Lower leg skin (tissue), 4 donors: Measurements from ENCODE around the gene OCIAD1. TPM values are rescaled to one million over a fixed set of nuclear protein-coding genes. Genes with fewer than 3 reads are reported as not detected.

Experiments used
- DNase-seq, 2 donors: peaks; one replicate each; pipeline ENCODE4 v3.0.0-alpha.2; 2019; ENCODE audit warnings: low spot score in 2 of 2
- H3K4me3 ChIP-seq: fragments of 200-600 bp; sonication (generic); 2 replicates; pipeline ENCODE4 v1.5.1; 2017; ENCODE audit warnings: mild to moderate bottlenecking, low read depth; ENCODE audit not compliant: poor library complexity, severe bottlenecking
- CTCF ChIP-seq, 3 donors: fragments of 450-650 bp; IDR thresholded peaks; one replicate each; pipeline ENCODE4 v1.5.1; 2016; ENCODE audit warnings: antibody characterized with exemption in 3 of 3, mild to moderate bottlenecking in 3 of 3, moderate library complexity in 2 of 3
- POLR2A ChIP-seq, 2 donors: fragments of 450-650 bp; IDR thresholded peaks; one replicate each; pipeline ENCODE4 v1.6.1; 2016 to 2017; ENCODE audit warnings: antibody characterized with exemption in 2 of 2, mild to moderate bottlenecking in 1 of 2, moderate library complexity in 1 of 2
- WGBS, 2 donors: methylation state at CpG; one replicate each; pipeline ENCODE4 v1.1.5; 2018; 5-methylcytosine and 5-hydroxymethylcytosine counted together
- intact Hi-C: fragments of 100-400 bp; cut with DNase I; formaldehyde crosslinking; loops from one replicate; pipeline ENCODE4 v1.15.0; 2023; ENCODE audit warnings: low total_unique reads
- total RNA-seq, 4 donors: library from RNA; depleted of rRNA; stranded (reverse); fragments of >200 nt; gene quantifications; one replicate each; pipeline ENCODE4 v1.1.0, GENCODE V29; 2016

OCIAD1 gene
- total RNA-seq, 4 donors from 2014 or later = 65.9 to 103 (median 88.6) TPM

DNA sequence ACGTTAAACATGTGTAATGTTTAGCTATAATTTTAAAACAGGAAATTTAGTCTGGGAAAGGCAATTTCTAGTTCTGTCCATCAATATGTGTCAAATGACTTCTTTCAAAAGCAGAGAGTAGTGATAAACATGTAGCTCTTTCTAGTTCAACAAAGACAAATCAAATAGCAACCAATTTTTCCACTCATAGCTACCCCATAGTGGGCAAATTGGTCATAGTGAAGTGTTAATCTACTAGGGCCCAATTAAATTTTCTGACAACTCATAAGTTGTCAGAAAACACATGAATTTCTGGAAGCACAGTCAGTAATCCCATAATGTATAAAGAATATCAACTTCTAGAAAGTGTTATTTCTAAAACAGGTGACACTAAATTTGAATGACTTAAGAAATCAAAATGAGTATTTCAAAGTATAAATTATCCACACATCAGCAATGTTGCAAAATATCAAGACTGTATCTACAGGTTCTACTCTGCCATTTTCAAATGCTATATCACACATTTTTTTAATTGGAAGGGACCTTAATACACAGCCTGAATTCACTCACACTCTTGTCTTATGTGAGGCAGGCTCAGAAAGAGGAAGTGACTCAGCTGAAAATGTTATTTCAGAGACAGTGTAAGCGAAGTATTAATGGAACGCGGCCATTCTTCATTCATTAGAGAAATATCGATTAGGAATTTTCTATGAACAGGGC is 68.0 kb downstream of the OCIAD1 start:
- intact Hi-C loops = no loop called here
- no peak overlapping the region for H3K4me3 ChIP-seq
- no peak for TF ChIP-seq CTCF (IDR thresholded peaks at IDR 0.05)
- TF ChIP-seq POLR2A (IDR thresholded peaks at IDR 0.05) = no peak
- DNase-seq = no peak
- WGBS, 2 donors = 69 to 80% methylated on average over 5 of the region's 5 CpGs

DNA sequence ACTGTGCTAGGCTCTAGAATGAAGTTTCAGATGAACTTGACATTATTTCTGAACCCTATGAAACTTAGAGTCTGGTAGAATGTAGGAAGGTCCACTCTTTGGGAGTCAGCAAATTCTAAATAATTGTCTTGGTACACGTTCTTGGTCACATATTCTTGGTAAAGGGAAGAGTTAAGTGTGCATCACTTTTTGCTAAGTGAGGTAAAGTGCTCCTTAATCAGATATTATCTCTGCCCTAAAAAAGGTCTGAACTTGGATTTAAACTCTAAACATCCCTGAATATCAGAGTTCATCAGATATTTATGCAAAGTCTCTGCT is 68.5 kb downstream of the OCIAD1 start:
- 60 to 70% methylated on average over 1 of the region's 1 CpG for WGBS, 2 donors
- TF ChIP-seq POLR2A (IDR thresholded peaks at IDR 0.05) (no peak), CTCF (IDR thresholded peaks at IDR 0.05) (no peak)
- intact Hi-C loops = no loop called here
- H3K4me3 ChIP-seq = no peak overlapping the region
- no peak for DNase-seq

- 90% methylated on average over 4 of the region's 4 CpGs for WGBS, 2 donors
- no peak for DNase-seq
- H3K4me3 ChIP-seq = no peak overlapping the region
- intact Hi-C loops = no loop called here
- TF ChIP-seq POLR2A (IDR thresholded peaks at IDR 0.05) (no peak), CTCF (IDR thresholded peaks at IDR 0.05) (no peak)
Measured at GRCh38 chr4:48899950-48900349, 69.1 kb downstream of the OCIAD1 start.

DNA sequence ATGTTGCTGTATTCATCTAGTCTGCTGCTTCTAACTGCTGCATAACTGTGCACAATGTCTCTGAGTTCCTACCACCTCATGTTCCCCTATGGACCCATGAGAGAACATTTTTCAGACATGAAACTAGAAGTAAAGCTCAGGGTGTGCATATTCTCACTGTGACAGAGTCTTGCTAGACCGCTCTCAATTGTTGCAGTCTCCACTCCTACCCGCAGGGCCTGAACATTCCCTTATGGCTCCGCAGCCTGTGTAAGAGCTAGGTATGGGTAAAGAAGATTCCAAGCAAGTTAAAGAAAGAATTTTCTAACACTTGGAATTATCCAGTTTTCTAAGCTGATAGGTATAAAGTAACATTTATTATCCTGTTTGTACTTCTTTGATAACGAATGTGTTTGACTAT is 70.3 kb downstream of the OCIAD1 start:
- 93 to 96% methylated on average over 4 of the region's 4 CpGs for WGBS, 2 donors
- DNase-seq = no peak
- H3K4me3 ChIP-seq = no peak overlapping the region
- TF ChIP-seq CTCF (IDR thresholded peaks at IDR 0.05) = no peak
- no peak for TF ChIP-seq POLR2A (IDR thresholded peaks at IDR 0.05)
- intact Hi-C loops = no loop called here

DNA sequence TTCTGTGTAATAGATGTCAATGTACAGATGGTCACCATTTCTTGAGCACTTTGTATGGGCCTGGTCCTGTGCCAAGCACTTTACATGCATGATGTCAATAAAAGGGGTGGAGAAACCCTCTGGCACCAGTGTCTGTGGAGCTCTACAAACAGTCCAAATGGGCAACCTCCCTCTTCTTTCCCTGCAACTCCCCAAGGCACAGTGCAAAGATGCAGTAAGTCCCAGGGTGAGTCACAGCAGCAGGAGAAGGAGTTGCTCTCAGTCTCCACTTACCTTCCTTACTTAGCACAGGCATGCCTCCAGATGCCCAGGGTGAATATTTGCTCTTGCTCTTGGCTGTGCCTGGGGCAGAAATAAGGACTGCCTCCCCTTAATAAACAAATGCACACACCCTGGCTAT is 71.4 kb downstream of the OCIAD1 start:
- no peak overlapping the region for H3K4me3 ChIP-seq
- intact Hi-C loops = no loop called here
- DNase-seq = no peak
- no peak for TF ChIP-seq CTCF (IDR thresholded peaks at IDR 0.05)
- no peak for TF ChIP-seq POLR2A (IDR thresholded peaks at IDR 0.05)

DNA sequence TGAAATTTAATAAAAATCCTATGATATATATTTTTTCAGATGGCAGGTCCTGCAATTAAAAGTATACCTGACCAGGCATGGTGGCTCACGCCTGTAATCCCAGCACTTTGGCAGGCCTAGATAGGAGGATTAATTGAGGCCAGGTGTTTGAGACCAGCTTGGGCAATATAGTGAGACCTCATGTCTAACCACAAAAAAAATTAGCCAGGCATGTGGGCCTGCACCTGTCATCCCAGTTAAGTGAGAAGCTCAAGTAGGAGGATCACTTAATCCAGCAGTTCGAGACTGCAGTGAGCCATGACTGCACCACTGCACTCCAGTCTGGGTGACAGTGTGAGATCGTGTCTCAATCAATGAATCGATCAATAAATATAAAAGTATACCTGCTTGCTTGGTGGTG is 73.2 kb downstream of the OCIAD1 start:
- DNase-seq = no peak
- intact Hi-C loops = no loop called here
- TF ChIP-seq CTCF (IDR thresholded peaks at IDR 0.05) (no peak), POLR2A (IDR thresholded peaks at IDR 0.05) (no peak)
- H3K4me3 ChIP-seq = no peak overlapping the region
- 92% methylated on average over 4 of the region's 4 CpGs for WGBS, 2 donors
